ENCODE results near the gene COL17A1.

DNA sequence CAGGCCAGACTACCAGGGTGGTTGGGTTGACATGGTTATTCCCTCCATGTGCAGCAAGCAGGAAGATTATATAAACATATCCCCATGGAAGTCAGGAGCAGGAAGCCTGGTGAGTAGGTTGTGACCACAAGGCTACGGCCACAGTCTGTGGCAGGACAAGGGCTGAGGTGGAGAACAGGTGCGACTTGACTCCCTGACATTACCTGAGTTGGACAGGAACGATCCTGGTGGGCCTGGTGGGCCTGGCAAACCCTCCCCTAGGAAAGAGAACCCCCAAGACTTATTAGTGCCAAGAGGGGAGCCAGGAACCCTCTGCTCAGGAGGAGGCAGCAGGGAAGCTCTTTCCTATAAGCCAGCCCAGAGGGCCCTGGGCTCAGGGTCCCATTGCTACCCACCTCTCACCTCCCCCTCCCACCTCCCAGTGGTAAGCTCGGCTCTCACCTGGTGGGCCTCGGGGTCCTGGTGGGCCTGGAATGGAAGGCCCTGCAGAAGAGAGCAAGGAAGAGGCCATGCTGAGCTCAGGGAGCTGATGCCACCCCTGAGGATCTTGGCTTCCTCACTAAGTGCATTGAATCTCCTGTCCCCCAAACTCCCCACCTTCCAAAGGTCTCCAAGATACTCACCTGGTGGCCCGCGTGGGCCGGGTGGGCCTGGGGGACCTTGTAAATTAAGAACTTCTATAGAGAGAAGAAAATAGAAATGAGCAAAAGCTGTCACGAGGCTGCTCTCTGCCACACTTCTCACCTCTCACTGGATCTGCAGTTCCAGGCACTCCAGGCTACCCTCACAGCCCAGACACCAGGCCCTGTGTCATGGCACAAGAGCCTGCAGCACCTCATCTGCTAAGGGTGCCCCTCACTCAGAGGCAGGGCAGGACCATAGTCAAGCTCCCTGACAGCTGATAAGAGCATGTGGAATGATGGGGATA lies 44.6 kb downstream of the COL17A1 start:
- no peak for TF ChIP-seq EZH2 (IDR thresholded peaks at IDR 0.05; ENCODE audit: borderline replicate concordance, low read depth, low read length, poor library complexity, severe bottlenecking)
- TF ChIP-seq, protein P1, sequence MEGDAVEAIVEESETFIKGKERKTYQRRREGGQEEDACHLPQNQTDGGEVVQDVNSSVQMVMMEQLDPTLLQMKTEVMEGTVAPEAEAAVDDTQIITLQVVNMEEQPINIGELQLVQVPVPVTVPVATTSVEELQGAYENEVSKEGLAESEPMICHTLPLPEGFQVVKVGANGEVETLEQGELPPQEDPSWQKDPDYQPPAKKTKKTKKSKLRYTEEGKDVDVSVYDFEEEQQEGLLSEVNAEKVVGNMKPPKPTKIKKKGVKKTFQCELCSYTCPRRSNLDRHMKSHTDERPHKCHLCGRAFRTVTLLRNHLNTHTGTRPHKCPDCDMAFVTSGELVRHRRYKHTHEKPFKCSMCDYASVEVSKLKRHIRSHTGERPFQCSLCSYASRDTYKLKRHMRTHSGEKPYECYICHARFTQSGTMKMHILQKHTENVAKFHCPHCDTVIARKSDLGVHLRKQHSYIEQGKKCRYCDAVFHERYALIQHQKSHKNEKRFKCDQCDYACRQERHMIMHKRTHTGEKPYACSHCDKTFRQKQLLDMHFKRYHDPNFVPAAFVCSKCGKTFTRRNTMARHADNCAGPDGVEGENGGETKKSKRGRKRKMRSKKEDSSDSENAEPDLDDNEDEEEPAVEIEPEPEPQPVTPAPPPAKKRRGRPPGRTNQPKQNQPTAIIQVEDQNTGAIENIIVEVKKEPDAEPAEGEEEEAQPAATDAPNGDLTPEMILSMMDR (conservative IDR thresholded peaks at IDR 0.05; ENCODE audit: low read depth, low read length), result no peak
